GM23248 (cell line): ENCODE data around the gene NINL. TPM values are rescaled to one million over a fixed set of nuclear protein-coding genes. Genes with fewer than 3 reads are reported as not detected.
"Not testable (repeated sequence)": the region's sequence is repeated elsewhere in the genome, so short reads cannot be mapped to it uniquely, and the experiment has no call there.

Experiments
- DNase-seq: peaks from one replicate; pipeline ENCODE4 v3.0.0-alpha.2; 2015
- H2AFZ ChIP-seq: fragments of 200-600 bp; sonication (generic); 2 replicates; pipeline ENCODE4 v1.6.1; 2016; ENCODE audit warnings: antibody characterized with exemption
- H3F3A ChIP-seq: fragments of 200-600 bp; sonication (generic); 2 replicates; pipeline ENCODE4 v1.6.1; 2016; ENCODE audit warnings: mild to moderate bottlenecking, antibody characterized with exemption, mixed run types; ENCODE audit not compliant: insufficient read depth
- H3K27ac ChIP-seq: fragments of 200-600 bp; sonication (generic); 2 replicates; pipeline ENCODE4 v1.5.1; 2016; ENCODE audit warnings: mild to moderate bottlenecking
- H3K27me3 ChIP-seq: fragments of 200-600 bp; sonication (generic); replicated peaks from 2 replicates; pipeline ENCODE4 v1.6.1; 2016; ENCODE audit warnings: mild to moderate bottlenecking; ENCODE audit not compliant: insufficient read depth
- H3K36me3 ChIP-seq: fragments of 200-600 bp; sonication (generic); 2 replicates; pipeline ENCODE4 v1.6.1; 2016; ENCODE audit warnings: low read depth, mild to moderate bottlenecking
- H3K4me1 ChIP-seq: fragments of 200-600 bp; sonication (generic); 2 replicates; pipeline ENCODE4 v1.6.1; 2016; ENCODE audit warnings: mild to moderate bottlenecking; ENCODE audit not compliant: insufficient read depth
- H3K4me2 ChIP-seq: fragments of 200-600 bp; sonication (generic); one replicate; pipeline ENCODE4 v1.6.1; 2016; ENCODE audit warnings: mild to moderate bottlenecking; ENCODE audit not compliant: unreplicated experiment
- H3K4me3 ChIP-seq: fragments of 200-600 bp; sonication (generic); 2 replicates; pipeline ENCODE4 v1.5.1; 2016; ENCODE audit warnings: mild to moderate bottlenecking
- H3K79me2 ChIP-seq: fragments of 200-600 bp; sonication (generic); 2 replicates; pipeline ENCODE4 v1.6.1; 2016; ENCODE audit warnings: mild to moderate bottlenecking; ENCODE audit not compliant: insufficient read depth
- H3K9ac ChIP-seq: fragments of 200-600 bp; sonication (generic); 2 replicates; pipeline ENCODE4 v1.6.1; 2016; ENCODE audit warnings: mild to moderate bottlenecking
- H3K9me2 ChIP-seq: fragments of 200-600 bp; sonication (generic); 2 replicates; pipeline ENCODE4 v1.6.1; 2016; ENCODE audit warnings: mixed run types, mild to moderate bottlenecking, moderate library complexity; ENCODE audit not compliant: insufficient read depth
- H3K9me3 ChIP-seq: fragments of 200-600 bp; sonication (generic); one replicate; pipeline ENCODE4 v1.6.1; 2017; ENCODE audit warnings: low read depth
- H4K20me1 ChIP-seq: fragments of 200-600 bp; sonication (generic); 2 replicates; pipeline ENCODE4 v1.6.0; 2016; ENCODE audit not compliant: insufficient read depth
- EZH2 ChIP-seq: fragments of 200-600 bp; sonication (generic); IDR thresholded peaks from 2 replicates; pipeline ENCODE4 v1.6.1; 2018; ENCODE audit warnings: antibody characterized with exemption, mild to moderate bottlenecking; ENCODE audit not compliant: insufficient read depth, poor library complexity, severe bottlenecking
- EZH2phosphoT487 ChIP-seq: fragments of 200-600 bp; sonication (generic); IDR thresholded peaks from 2 replicates; pipeline ENCODE4 v1.6.1; 2018; ENCODE audit warnings: antibody characterized with exemption, moderate library complexity, mild to moderate bottlenecking, low read depth; ENCODE audit not compliant: insufficient read depth
- WGBS, 2 experiments: methylation state at CpG; one replicate each; pipeline ENCODE4 v1.1.6; 2015 to 2017; ENCODE audit warnings: low lambda C conversion rate in 2 of 2, low coverage in 1 of 2; ENCODE audit errors: missing lambda C conversion rate in 2 of 2; 5-methylcytosine and 5-hydroxymethylcytosine counted together
- in situ Hi-C: fragments of 300-500 bp; cut with MboI; formaldehyde crosslinking; loops from 2 replicates; pipeline ENCODE4 v1.15.0; 2020
- polyA plus RNA-seq: library from polyadenylated mRNA; unstranded; fragments of >200 nt; fragmentation: Nextera tagmentation; extraction: Ambion mirVana; gene quantifications from 2 replicates; pipeline ENCODE4 v1.2.1, GENCODE V29; 2016
- total RNA-seq: library from RNA; depleted of rRNA; stranded (reverse); fragments of >200 nt; shearing (Covaris generic); gene quantifications from 2 replicates; pipeline ENCODE4 v1.2.3, GENCODE V29; 2014

NINL gene
- total and polyA plus RNA-seq, 2 experiments from 2014 or later, result 1.9 to 3.4 TPM

DNA sequence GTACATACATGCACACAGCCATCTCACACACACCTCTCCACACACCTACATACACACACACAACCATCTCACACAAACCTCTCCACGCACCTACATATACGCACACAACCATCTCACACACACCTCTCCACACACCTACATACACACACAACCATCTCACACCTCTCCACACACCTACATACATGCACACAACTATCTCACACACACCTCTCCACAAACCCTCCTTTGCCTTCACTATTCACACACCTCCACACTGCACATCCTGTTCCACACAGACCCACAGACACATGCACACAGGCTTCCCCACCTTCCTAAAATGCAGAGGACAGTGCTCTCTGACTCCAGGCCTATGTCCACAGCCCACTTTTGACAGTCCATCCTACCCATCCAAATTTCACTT lies 16.3 kb upstream of the NINL start:
- Histone ChIP-seq H3K4me3 (no peak overlapping the region), H3K27me3 (no peaks in the 10 kb centered on the region), H3K27ac (no peak overlapping the region), H4K20me1 (no peaks in the 10 kb centered on the region), H3K4me2 (no peak overlapping the region), H3K9ac (no peak overlapping the region), H2AFZ (no peak overlapping the region), H3K9me3 (no peaks in the 10 kb centered on the region), H3K9me2 (no peaks in the 10 kb centered on the region), H3K4me1 (no peaks in the 10 kb centered on the region), H3K36me3 (no peaks in the 10 kb centered on the region), H3K79me2 (no peaks in the 10 kb centered on the region), H3F3A (no peaks in the 10 kb centered on the region)
- 76 to 86% methylated on average over 2 of the region's 2 CpGs for WGBS, 2 experiments
- DNase-seq, result no peak
- in situ Hi-C loops, result no loop called here
- TF ChIP-seq EZH2 (no peak), EZH2phosphoT487 (no peak)

DNA sequence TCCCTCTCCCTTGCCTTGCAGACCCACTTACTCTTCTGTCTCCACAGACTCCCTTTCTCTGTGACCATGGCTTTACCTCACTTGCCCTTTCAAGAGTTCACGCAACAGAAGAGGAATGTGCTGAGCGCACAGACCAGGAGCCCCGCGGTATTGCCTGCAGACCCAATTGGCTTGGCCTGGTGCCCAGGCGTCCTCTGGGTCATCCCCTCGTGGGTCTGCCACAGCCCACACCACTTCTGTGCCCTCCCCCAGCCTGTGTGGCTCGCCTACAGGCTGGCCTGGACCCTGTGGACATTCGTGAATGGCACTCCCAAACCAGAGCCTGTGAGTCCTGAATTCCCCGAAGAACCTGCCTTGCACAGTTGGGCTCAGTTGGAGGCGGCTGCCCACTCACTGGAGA lies 15.3 kb upstream of the NINL start:
- Histone ChIP-seq H3K4me1 (no peaks in the 10 kb centered on the region), H3K79me2 (no peaks in the 10 kb centered on the region), H3K4me3 (no peak overlapping the region), H3K9me3 (no peaks in the 10 kb centered on the region), H3K9me2 (no peaks in the 10 kb centered on the region), H3K4me2 (no peak overlapping the region), H3K9ac (no peak overlapping the region), H3F3A (no peaks in the 10 kb centered on the region), H4K20me1 (no peaks in the 10 kb centered on the region), H3K36me3 (no peaks in the 10 kb centered on the region), H2AFZ (no peak overlapping the region), H3K27me3 (no peaks in the 10 kb centered on the region), H3K27ac (no peak overlapping the region)
- TF ChIP-seq EZH2phosphoT487, result no peak
- TF ChIP-seq EZH2, result no peak
- in situ Hi-C loops, result no loop called here
- no peak for DNase-seq
- 69 to 76% methylated on average over 10 of the region's 10 CpGs for WGBS, 2 experiments

DNA sequence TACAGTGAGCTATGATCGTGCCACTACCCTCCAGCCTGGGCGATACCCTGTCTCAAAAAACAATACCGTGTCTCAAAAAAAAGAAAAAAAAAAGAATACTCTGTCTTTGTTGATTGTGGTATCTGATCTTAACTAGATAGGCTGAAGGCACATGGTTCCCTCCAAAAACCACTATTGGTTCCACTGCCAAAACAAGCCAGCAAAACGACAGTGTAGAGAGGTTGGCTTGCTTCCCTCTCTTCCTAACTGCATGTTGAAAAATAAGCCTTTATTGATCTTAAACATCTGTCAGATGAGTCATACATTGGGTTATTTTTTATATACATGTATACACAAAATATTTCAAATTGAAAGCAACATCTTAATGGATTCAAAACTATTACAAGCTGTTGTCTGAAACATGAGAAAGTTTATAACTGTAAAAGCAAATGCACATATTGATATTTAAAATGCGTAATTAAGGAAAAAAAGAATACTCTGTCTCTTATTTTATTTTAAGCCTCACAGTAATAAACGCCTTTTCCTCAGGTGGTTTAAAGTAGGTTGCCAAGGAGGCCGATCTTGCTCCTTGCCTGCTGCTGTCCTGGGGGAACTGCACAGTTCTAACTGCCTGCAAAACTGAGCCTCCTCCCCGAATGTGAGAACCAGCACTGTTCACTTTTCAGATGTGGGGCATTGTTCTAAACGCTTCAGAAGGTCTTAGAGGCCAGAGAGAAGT lies 7.0 kb upstream of the NINL start:
- Histone ChIP-seq H3K4me3 (no peak overlapping the region), H3K27ac (no peak overlapping the region), H2AFZ (no peak overlapping the region), H3K9me3 (no peaks in the 10 kb centered on the region), H3K27me3 (no peaks in the 10 kb centered on the region), H3K36me3 (no peaks in the 10 kb centered on the region), H3K79me2 (no peaks in the 10 kb centered on the region), H3K4me2 (no peak overlapping the region), H3K9me2 (no peaks in the 10 kb centered on the region), H3K9ac (no peak overlapping the region), H3F3A (no peaks in the 10 kb centered on the region), H4K20me1 (no peaks in the 10 kb centered on the region), H3K4me1 (no peaks in the 10 kb centered on the region)
- no peak for DNase-seq
- TF ChIP-seq EZH2 (no peak), EZH2phosphoT487 (no peak)
- WGBS, 2 experiments, result 45 to 48% methylated on average over 9 of the region's 9 CpGs
- in situ Hi-C loops, result loop anchor here (10.0 kb wide), 1 partner anchor 63 kb away; no protein-coding TSS in a partner anchor

DNA sequence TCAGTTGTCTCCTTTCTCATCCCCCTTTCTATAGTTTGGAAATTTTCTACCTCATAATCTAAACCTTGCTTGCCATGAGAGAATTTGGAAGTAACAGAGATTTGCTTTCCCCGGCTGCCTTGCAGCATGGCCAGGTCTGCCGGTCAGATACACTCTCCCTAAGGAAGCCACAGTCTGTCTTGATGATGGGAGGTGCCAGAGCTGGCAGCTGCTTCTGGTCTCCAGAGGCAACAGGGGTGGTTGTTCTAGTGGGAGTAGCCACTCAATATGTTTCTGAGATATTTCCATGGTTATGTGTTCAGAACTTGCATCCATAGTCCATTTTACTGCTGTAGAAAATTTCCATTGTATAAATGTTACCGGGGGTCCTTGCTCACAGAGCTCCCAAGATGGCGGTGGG lies 5.4 kb upstream of the NINL start:
- H3K4me1 ChIP-seq, H3F3A ChIP-seq, H3K9me3 ChIP-seq, H3K9ac ChIP-seq, DNase-seq, H3K4me2 ChIP-seq, H3K79me2 ChIP-seq, H3K9me2 ChIP-seq, H3K27ac ChIP-seq, H3K27me3 ChIP-seq, H4K20me1 ChIP-seq, H3K36me3 ChIP-seq, H2AFZ ChIP-seq, H3K4me3 ChIP-seq: not testable (repeated sequence)
- 84 to 86% methylated on average over 4 of the region's 4 CpGs for WGBS, 2 experiments
- in situ Hi-C loops, result loop anchor here (10.0 kb wide), 1 partner anchor 64 kb away; no protein-coding TSS in a partner anchor

DNA sequence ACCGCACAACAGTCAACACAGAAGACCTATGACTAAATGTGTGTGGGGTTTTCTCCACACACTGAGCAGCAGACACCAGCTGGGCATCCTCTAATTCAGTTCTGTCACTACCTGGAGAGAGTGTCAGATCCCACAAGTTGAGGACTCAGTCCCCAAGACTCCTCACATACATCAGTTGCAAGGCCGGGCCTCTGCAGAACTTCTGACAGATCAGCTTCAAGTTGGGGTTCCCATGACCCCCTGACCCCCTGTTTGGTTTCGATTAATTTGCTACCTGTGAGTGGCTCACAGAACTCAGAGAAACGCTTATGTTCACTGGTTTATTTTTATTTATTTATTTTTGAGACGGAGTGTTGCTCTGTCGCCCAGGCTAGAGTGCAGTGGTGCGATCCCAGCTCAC lies 3.2 kb upstream of the NINL start:
- WGBS, 2 experiments, result 94 to 96% methylated on average over 7 of the region's 7 CpGs
- in situ Hi-C loops, result no loop called here
- no peaks in the 10 kb centered on the region for H3K9me3 ChIP-seq

More for the DNA sequence above, 3.2 kb upstream of the NINL start:
- Histone ChIP-seq H3K4me2 (no peak overlapping the region), H3K27ac (no peak overlapping the region), H3K36me3 (no peaks in the 10 kb centered on the region), H3K9me2 (no peaks in the 10 kb centered on the region), H3F3A (no peaks in the 10 kb centered on the region), H3K9ac (no peak overlapping the region), H3K4me3 (no peak overlapping the region), H3K79me2 (peaks cover 8% of the 10 kb centered on the region), H2AFZ (no peak overlapping the region), H4K20me1 (no peaks in the 10 kb centered on the region), H3K27me3 (no peaks in the 10 kb centered on the region), H3K4me1 (peaks cover 7% of the 10 kb centered on the region; the same call in 1 of the 2 replicates)
- DNase-seq, result no peak
- TF ChIP-seq EZH2 (no peak), EZH2phosphoT487 (no peak)
